ENCODE results near the gene PPP6R2. TPM values are rescaled to one million over a fixed set of nuclear protein-coding genes. Genes with fewer than 3 reads are reported as not detected.

Gene PPP6R2
- total RNA-seq, 4 donors from 2014 or later: 82.8 to 201 (median 111) TPM

GRCh38 chr22:50316114-50317065 is 26.7 kb upstream of the PPP6R2 start:
- no peak for TF ChIP-seq POLR2A (IDR thresholded peaks at IDR 0.05)
- no peak for TF ChIP-seq CTCF (IDR thresholded peaks at IDR 0.05)
- no peak overlapping the region for H3K4me3 ChIP-seq
- no peaks in the 10 kb centered on the region for H3K9me3 ChIP-seq
- peak in 1 of 3 donors; percentile 48 for DNase-seq
- H3K4me1 ChIP-seq: peaks cover 0 to 23% (median 15%) of the 10 kb centered on the region in 4 donors
- no peaks in the 10 kb centered on the region for H3K27me3 ChIP-seq
- peak overlapping the region in 1 of 4 donors; percentile 89 for H3K27ac ChIP-seq
- H3K36me3 ChIP-seq: no peaks in the 10 kb centered on the region

DNA sequence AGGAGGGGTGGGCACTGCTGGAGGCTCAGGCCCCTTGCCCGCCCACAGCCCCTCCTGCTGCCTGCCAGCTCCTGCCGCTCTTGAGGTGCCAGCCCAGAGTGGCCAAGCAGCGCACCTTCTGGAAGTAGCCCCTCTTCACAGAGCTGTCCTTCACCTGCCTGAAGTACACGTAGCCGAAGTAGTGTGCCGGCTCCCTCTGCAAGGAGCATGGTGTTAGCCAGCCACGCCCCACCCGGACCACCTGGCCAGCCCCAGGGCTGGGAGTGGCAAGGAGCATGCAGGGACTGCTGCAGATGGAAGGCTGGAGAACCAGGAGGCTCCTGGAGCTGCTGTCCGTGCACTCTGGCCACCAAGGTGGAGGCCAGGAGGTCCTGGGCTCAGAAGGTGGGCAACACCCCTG is 25.9 kb upstream of the PPP6R2 start:
- no peaks in the 10 kb centered on the region for H3K36me3 ChIP-seq
- no peak for TF ChIP-seq POLR2A (IDR thresholded peaks at IDR 0.05)
- no peak for TF ChIP-seq CTCF (IDR thresholded peaks at IDR 0.05)
- no peak for DNase-seq
- peak overlapping the region in 1 of 4 donors; percentile 2 for H3K27ac ChIP-seq
- H3K4me1 ChIP-seq: peaks cover 0 to 23% (median 15%) of the 10 kb centered on the region in 4 donors
- no peak overlapping the region for H3K4me3 ChIP-seq
- H3K9me3 ChIP-seq: no peaks in the 10 kb centered on the region
- no peaks in the 10 kb centered on the region for H3K27me3 ChIP-seq

DNA sequence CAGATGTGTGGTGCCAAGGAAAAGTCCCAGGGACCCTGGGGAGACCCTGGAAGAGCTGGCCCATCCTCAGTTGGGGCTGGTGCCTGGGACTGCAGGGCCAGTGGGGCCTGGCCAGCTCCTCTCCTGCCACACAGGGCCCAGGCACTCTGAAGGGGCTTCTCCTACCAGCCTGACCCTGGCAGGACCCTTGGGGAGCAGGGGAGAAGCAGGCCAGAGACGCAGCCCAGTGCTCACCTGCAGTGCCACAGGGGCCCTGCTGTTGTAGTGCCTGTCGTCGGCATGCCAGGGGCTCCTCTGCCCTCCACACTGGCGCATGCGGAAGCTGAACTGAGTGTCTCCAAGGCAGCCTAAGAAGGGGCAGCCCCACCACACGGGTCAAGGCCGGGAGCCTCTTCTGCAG is 25.5 kb upstream of the PPP6R2 start:
- H3K27me3 ChIP-seq: no peaks in the 10 kb centered on the region
- peak overlapping the region in 1 of 4 donors; percentile 2 for H3K27ac ChIP-seq
- H3K36me3 ChIP-seq: no peaks in the 10 kb centered on the region
- H3K4me1 ChIP-seq: peaks cover 0 to 23% (median 15%) of the 10 kb centered on the region in 4 donors
- DNase-seq: no peak
- no peaks in the 10 kb centered on the region for H3K9me3 ChIP-seq
- TF ChIP-seq POLR2A (IDR thresholded peaks at IDR 0.05) (no peak), CTCF (IDR thresholded peaks at IDR 0.05) (no peak)
- no peak overlapping the region for H3K4me3 ChIP-seq

GRCh38 chr22:50318356-50318697 is 24.8 kb upstream of the PPP6R2 start:
- Histone ChIP-seq H3K27ac (peak overlapping the region in 1 of 4 donors; percentile 38), H3K27me3 (no peaks in the 10 kb centered on the region), H3K4me1 (peaks cover 0 to 23% (median 15%) of the 10 kb centered on the region in 4 donors), H3K9me3 (no peaks in the 10 kb centered on the region), H3K4me3 (no peak overlapping the region), H3K36me3 (no peaks in the 10 kb centered on the region)
- DNase-seq: no peak
- no peak for TF ChIP-seq CTCF (IDR thresholded peaks at IDR 0.05)
- no peak for TF ChIP-seq POLR2A (IDR thresholded peaks at IDR 0.05)

- H3K9me3 ChIP-seq: no peaks in the 10 kb centered on the region
- H3K27me3 ChIP-seq: no peaks in the 10 kb centered on the region
- H3K4me1 ChIP-seq: peaks cover 0 to 19% (median 11%) of the 10 kb centered on the region in 4 donors
- H3K4me3 ChIP-seq: no peak overlapping the region
- peak in 1 of 3 donors; percentile 61 for DNase-seq
- no peaks in the 10 kb centered on the region for H3K36me3 ChIP-seq
- TF ChIP-seq POLR2A (IDR thresholded peaks at IDR 0.05) (no peak), CTCF (IDR thresholded peaks at IDR 0.05) (no peak)
- H3K27ac ChIP-seq: peak overlapping the region in 1 of 4 donors; percentile 38
Observed at GRCh38 chr22:50318698-50319411, 24.3 kb upstream of the PPP6R2 start.
